T-helper 1 cell treated with Interleukin-12 subunit alpha and Interleukin-12 subunit beta and Interleukin-4 antibody, amounts not matched to agents 30 ng/mL and 1 ng/mL, for 36 hours (primary cell): ENCODE results near the gene MAP2. TPM values are rescaled to one million over a fixed set of nuclear protein-coding genes. Genes with fewer than 3 reads are reported as not detected.

Experiments used
- intact Hi-C: fragments of 100-400 bp; cut with micrococcal nuclease; formaldehyde crosslinking; loops from one replicate; pipeline ENCODE4 v1.15.1; 2024
- total RNA-seq: library from RNA; stranded (reverse); gene quantifications from 2 replicates; pipeline ENCODE4 v1.2.3, GENCODE V29; 2022

MAP2 gene
- total RNA-seq, 1 donor from 2014 or later: not detected

DNA sequence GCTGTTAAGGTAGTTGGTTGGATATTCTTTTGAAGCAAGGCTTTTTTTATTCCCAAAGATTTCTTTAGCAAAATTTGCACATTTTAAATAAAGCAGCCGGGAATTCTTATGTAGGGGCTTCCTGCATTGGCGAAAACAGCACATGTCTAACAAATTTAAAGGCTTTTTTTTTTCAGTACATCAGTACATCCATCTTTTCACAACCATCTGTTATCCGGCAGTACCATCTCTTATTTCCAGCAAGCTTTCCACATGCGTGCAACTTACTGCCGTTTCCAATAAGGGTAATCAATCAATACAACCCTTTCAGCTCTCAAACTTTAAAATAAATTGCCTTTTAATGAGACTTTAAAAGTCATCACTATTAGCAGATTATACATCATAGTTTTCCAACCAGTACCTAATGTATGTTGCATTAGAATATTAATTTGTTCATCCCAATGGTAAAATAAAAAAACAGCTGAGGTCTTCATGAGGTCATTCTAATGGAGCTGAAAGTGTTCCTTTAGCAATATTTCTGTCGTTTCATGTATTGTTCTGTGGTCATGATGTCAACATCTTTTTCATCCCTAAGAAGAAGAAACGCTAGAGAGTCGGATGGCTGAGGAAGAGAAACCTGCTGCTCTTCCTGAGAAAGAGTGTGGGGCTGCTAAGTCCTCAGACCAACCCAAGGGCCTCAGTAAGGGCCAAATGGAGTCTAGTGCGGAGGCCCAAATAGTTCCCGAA, 266.3 kb downstream of the MAP2 start:
- intact Hi-C loops: no loop called here

- intact Hi-C loops: no loop called here
These were observed 270.9 kb downstream of the MAP2 start for GRCh38 chr2:209694748-209695147.

- intact Hi-C loops: no loop called here
These were observed 273.2 kb downstream of the MAP2 start for GRCh38 chr2:209696836-209697711.

DNA sequence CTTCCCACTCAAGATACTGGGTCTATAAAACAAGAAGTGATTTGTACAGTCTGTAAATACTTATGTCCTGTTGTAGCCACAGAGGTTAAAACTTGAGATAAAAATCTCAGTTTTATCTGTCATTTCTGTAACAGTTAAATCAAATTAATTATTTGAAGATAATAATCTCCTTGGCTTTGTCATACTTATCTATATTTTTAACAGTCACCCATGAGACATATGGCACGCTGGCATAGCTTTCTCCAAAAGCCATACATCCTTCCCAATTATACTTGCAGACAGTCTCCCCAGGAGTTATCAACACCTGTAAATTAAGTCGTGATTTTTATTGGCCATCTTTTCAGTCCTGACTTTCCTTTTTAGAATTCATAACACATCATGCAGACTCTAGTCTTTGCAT, 278.9 kb downstream of the MAP2 start:
- intact Hi-C loops: no loop called here

DNA sequence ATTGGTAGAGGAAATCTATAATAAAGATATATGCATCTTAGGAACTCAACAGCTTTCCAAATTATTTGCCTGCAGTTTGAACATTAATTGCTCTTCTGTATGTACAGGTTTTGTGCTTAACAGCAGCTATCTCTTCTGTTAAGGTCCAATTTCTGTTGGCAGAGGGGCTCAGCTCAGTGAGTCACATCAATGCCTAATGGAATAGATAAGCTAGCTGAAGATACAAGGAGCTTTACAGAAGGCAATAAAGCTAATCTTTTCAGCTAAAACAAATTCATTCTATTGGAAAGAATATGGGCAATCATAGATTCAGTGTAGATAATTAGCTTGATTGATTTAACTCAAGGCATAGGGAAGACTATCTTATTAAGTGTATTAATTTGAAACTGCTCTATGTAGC, 289.4 kb downstream of the MAP2 start:
- intact Hi-C loops: no loop called here

DNA sequence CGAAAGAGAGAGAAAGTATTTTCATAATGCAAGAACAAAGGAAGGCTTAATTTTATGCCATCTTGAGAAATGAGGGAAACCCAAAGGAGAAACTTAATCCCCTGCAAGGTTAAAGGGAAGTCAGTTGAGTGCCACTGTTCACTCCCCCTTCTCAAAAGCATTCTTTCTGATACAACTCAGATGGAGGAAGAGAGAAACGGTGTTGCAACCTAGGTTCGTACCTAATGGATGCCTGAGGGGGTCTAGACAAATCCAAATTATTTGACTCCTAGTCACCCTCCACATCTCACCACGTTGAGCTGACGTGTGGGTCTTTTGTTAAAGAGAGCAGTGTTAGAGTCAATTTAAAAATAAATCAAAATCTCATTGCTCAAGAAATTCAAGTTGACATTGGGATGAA, 295.2 kb downstream of the MAP2 start:
- intact Hi-C loops: no loop called here

- intact Hi-C loops: no loop called here
These were observed 297.6 kb downstream of the MAP2 start for GRCh38 chr2:209721497-209721896.

DNA sequence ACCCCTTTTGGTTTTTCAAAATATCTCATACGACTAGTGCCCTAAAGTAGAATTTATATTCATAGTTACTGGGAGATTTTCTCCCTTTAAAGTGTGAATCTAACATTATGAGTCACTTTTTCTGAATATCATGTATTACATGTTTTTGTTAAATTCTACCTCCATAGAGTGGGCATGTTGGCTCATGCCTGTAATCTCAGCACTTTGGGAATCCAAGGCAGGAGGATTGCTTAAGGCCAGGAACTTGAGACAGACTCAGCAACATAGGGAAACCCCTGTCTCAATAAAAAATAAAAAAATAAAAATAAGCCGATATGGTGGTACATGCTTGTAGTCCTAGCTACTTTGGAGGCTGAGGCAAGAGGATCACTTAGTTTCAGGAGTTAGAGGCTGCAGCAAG, 302.5 kb downstream of the MAP2 start:
- intact Hi-C loops: no loop called here

GRCh38 chr2:209727077-209727476, 303.2 kb downstream of the MAP2 start:
- intact Hi-C loops: no loop called here

GRCh38 chr2:209734805-209735204, 311.0 kb downstream of the MAP2 start:
- intact Hi-C loops: no loop called here

- intact Hi-C loops: no loop called here
These were observed 318.1 kb downstream of the MAP2 start for GRCh38 chr2:209741953-209742352.

- intact Hi-C loops: no loop called here
These were observed 329.2 kb downstream of the MAP2 start for GRCh38 chr2:209753020-209753419.

- intact Hi-C loops: no loop called here
These were observed 333.3 kb downstream of the MAP2 start for GRCh38 chr2:209757163-209757562.

DNA sequence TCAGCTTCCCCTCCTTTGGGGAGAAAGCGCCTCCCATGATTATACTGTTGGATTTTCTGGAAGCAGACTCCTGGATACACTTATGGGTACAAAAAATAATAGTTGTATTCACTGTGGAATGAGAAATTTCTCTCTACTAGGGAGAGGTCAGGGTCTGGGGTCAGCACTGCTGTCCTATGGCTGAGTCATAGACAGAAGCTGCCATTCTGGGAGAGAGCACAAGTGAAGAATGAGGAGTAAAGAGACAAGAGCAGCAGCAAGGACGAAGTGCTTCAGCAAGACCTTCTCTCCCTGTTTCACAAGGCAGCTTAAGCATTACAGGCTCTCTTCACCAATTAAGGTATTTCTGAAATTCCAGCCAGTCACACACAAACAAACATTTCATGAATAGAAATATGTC, 337.7 kb downstream of the MAP2 start:
- intact Hi-C loops: no loop called here

DNA sequence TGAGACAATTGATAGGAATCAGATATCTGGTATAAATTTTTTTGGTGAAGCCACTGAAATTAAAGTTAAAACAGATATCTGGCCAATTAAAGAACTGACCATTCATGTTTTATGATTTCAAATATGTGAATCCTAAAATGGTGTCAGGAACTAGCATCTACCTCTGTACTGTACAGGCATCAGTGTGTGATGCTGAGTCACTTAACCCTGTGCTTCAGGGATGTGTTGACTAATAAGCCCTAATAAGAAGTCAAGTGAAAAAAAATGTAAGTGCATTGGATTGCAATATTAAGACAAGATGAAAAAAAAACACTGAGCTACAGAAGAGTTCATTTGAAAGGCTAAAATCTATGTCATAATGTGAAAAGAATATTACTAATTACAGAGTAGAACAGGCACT, 338.7 kb downstream of the MAP2 start:
- intact Hi-C loops: no loop called here

GRCh38 chr2:209763106-209763505, 339.3 kb downstream of the MAP2 start:
- intact Hi-C loops: no loop called here

GRCh38 chr2:209766613-209767012, 342.8 kb downstream of the MAP2 start:
- intact Hi-C loops: no loop called here

- intact Hi-C loops: no loop called here
These were observed 343.5 kb downstream of the MAP2 start for GRCh38 chr2:209767316-209767715.

- intact Hi-C loops: no loop called here
These were observed 344.7 kb downstream of the MAP2 start for GRCh38 chr2:209768557-209768956.

- intact Hi-C loops: no loop called here
These were observed 347.8 kb downstream of the MAP2 start, which contains the start of gene UNC80 for GRCh38 chr2:209771474-209772289. Gene UNC80, plus strand, starts transcription at chr2:209771832. Its CDS starts 241 bp downstream, at chr2:209772073.

DNA sequence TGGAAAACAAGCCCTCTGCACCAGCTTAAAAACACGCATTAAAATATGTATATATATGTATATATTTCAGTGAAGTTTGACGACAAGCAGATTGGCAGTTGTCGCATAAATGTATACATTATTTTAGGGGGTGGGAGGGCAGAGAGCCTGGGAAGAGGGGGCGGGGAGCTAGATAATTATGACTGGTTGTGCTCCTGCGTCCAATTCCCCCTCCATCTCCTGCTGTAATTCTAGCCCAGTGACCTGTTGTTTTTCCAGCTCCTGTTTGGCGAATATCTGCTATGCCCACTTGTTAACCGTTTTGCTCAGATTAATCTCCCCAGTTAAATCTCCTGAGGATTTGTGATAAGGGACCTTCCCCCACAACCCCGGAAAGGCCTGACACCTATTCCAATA, 348.4 kb downstream of the MAP2 start:
- intact Hi-C loops: no loop called here

GRCh38 chr2:209773377-209773776, 349.5 kb downstream of the MAP2 start:
- intact Hi-C loops: no loop called here
